Omental fat pad (tissue), 4 donors: ENCODE measurements around the gene KIRREL2. TPM values are rescaled to one million over a fixed set of nuclear protein-coding genes. Genes with fewer than 3 reads are reported as not detected.

Experiments used
- ATAC-seq: fragments of 150-250 bp; one replicate; pipeline ENCODE4 v1.9.1; 2016; ENCODE audit warnings: mild to moderate bottlenecking, moderate library complexity; ENCODE audit not compliant: low FRiP score
- DNase-seq: peaks from one replicate; pipeline ENCODE4 v3.0.0-alpha.2; 2019; ENCODE audit warnings: low spot score
- total RNA-seq, 4 donors: library from RNA; depleted of rRNA; stranded (reverse); fragments of >200 nt; gene quantifications; one replicate each; pipeline ENCODE4 v1.1.0, GENCODE V29; 2016
- TF ChIP-seq, protein P1 (sequence below), 3 donors: fragments of 450-650 bp; IDR thresholded peaks; one replicate each; pipeline ENCODE4 v1.5.1; 2016 to 2017; ENCODE audit warnings: antibody characterized with exemption in 3 of 3, mild to moderate bottlenecking in 3 of 3, moderate library complexity in 2 of 3

Gene KIRREL2
- total RNA-seq: 1 to 10 TPM in 1 of 4 donors, under 1 TPM in 2, not detected in 1; 0.25 to 1.4 (median 0.48) TPM

DNA sequence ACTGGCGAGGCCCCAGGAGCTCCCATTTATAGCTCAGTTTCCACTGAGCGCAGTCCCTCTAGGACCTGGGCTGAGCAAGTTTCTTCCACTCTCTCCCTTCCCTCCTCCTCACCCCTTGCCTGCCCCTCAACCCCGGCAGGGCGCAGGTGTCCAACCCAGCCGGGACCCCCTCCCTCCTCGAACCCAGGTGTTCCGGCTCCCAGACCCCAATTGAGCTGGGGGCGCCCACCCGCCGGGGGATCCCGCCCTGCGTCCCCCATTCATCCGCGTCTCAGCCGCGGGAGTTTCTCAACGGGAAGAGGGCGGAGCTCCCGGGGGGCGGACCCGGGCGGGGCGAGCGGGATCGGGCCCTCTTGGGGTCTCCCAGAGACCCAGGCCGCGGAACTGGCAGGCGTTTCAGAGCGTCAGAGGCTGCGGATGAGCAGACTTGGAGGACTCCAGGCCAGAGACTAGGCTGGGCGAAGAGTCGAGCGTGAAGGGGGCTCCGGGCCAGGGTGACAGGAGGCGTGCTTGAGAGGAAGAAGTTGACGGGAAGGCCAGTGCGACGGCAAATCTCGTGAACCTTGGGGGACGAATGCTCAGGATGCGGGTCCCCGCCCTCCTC lies at the start of gene KIRREL2:
Gene KIRREL2 (plus strand): TSS at position 366 of the 604 bp plus-strand sequence. CDS start 209 bp downstream, at position 575.
- DNase-seq (no peak), ATAC-seq (peak; percentile 37)
- TF ChIP-seq, protein P1, sequence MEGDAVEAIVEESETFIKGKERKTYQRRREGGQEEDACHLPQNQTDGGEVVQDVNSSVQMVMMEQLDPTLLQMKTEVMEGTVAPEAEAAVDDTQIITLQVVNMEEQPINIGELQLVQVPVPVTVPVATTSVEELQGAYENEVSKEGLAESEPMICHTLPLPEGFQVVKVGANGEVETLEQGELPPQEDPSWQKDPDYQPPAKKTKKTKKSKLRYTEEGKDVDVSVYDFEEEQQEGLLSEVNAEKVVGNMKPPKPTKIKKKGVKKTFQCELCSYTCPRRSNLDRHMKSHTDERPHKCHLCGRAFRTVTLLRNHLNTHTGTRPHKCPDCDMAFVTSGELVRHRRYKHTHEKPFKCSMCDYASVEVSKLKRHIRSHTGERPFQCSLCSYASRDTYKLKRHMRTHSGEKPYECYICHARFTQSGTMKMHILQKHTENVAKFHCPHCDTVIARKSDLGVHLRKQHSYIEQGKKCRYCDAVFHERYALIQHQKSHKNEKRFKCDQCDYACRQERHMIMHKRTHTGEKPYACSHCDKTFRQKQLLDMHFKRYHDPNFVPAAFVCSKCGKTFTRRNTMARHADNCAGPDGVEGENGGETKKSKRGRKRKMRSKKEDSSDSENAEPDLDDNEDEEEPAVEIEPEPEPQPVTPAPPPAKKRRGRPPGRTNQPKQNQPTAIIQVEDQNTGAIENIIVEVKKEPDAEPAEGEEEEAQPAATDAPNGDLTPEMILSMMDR (IDR thresholded peaks at IDR 0.05): no peak

DNA sequence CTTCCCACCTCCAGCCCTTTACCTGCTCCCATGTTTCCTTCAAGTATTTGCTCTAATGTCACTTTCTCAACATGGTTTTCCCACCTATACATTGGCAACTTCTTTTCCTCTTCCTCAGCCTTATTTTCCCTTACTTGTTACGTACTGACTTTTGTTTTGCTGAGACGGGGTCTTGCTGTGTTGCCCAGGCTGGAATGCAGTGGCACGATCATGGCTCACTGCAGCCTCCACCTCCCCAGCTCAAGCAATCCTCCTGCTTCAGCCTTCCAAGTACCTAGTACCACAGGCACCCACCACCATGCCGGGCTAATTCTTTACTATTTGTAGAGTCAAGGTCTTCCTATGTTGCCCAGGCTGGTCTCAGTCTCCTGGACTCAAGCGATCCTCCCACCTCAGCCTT lies 49.1 kb upstream of the KIRREL2 start:
- DNase-seq (no peak), ATAC-seq (no peak)
- TF ChIP-seq, protein P1 (IDR thresholded peaks at IDR 0.05): no peak

DNA sequence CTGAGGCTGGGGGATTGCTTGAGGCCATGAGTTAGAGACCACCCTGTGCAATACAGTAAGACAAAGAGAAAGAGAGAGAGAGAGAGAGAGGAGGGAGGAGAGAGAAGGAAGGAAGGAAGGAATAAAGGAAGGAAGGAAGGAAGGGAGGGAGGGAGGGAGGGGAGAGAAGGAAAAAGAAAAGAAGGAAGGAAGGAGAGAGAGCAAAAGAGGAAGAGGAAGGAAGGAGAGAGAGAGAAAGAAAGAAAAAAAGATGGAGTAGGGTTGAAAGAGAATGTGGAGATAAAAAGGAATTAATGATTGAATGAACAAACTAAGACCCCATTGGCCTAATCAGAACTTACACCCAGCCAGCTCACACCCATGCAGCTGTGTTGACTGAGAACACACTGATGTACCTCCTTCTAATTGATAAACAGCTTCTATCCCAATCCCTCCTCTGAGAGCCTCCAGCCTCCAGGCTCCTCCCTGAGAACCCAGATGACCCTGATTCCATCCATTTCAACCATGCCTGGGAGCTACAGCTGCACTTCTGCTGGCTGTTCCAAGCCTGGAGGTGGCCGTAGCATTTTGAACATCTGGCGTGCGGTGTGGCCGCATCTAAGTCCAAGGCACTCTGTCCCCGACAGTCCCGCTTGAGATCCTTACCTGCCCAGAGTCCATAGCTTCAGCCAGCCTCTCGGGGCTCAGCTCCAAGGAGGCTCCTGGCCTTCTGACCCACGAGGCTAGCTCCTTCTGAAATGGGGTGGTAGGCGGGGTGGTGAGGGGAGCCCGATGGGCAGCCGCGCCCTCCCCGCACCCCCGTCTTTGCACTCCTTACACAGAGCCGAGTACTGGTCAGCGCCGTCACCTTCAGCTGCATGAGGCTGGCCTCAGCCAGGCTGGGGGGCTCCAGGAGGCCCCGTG lies 45.1 kb upstream of the KIRREL2 start:
- ATAC-seq (no peak), DNase-seq (no peak)
- TF ChIP-seq, protein P1 (IDR thresholded peaks at IDR 0.05): no peak

DNA sequence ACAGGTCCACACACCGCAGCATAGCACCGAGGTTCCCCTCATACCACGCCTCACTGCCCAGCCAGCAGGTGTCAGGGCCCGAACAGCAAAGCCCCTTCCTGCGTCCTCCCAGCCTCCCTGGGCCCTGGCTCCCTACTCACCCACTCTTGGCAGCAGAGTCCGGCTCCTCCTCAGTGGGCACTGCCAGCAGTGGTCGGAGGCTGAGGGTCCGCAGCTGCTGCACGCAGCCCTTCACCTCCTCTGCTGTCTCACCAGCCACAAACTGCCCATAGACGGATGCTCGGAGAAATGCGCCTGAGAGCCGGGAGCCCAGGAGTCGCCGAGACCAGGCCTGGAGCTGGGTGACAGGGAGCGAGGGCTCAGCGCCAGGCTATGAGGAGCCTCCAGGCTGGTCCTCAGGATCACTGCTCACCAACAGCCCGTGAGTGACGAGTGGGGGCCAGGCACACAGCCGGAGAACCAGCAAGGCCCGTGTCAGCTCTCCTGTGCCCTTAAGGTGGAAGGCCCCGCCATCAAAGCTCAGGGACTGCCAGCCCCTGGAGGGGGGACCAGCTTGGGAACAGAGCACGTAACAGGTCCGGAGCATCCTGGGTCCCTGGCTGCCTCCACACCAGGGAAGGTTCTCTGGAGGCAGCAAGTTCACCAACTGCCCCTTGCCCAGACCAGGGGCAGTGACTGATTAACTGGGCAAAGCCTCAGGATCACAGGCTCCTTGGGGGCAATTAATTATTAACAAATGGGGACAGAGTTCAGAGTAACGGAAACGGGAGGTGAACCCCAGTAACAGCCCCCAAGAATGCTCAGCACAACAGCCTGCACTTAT lies 44.3 kb upstream of the KIRREL2 start, which contains the start of gene PRODH2:
Gene PRODH2 (minus strand): TSS at position 626 of the 823 bp plus-strand sequence. CDS start 40 bp downstream, at position 586.
- DNase-seq (no peak), ATAC-seq (no peak)
- TF ChIP-seq, protein P1 (IDR thresholded peaks at IDR 0.05): no peak

DNA sequence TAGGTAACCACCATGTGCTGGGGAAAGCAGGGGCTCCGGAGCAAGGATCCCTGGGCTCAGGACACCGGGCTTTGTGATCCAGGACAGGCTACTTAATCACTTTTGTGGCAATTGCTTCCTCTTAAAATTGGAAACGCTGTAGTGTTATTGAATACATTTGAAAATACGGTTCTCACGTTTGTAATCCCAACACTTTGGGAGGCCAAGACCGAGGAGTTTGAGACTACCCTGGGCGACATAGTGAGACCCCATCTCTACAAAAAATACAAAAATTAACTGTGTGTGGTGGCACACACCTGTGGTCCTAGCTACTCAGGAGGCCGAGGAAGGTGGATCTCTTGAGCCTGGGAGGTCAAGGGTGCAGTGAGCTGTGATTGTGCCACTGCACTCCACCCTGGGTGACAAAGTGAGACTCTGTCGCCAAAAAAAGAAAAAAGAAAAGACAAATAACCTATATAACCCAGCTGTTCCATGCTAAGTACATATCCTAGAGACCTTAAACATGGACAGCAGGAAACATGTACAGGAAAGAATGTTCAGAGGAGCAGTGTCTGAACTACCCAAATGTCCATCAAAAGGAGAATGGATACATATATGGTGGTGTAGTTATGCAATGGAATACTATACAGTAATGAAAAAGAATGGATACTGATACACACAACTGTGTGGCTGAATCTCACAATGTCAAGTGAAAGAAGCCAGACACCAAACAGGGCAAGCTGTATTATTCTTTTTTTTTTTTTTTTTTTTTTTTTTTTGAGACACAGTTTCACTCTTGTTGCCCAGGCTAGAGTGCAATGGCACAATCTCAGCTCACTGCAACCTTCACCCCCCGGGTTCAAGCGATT lies 43.4 kb upstream of the KIRREL2 start:
- ATAC-seq (no peak), DNase-seq (no peak)
- TF ChIP-seq, protein P1 (IDR thresholded peaks at IDR 0.05): no peak

DNA sequence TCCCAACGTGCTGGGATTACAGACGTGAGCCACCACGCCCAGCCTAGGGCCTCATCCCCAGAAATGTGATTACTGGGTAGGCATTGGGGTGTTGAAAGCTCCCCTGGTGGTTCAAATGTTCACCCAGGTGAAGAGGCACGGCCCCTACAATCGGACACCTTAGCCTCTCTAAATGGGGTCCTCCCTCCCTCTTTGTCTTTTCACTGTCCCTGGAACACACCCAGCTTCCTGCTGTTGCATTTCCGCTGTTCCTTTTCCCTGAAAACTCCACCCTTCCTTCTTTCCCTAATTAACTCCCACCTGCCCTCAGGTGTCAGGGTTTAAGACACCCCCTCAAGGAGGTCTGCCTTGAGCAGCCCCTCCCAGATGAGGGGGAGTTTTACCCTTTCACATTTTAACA lies 40.4 kb upstream of the KIRREL2 start:
- TF ChIP-seq, protein P1 (IDR thresholded peaks at IDR 0.05): no peak
- DNase-seq (no peak), ATAC-seq (no peak)
